HCT116 (cell line): Measurements from ENCODE around the gene LHCGR. TPM values are rescaled to one million over a fixed set of nuclear protein-coding genes. Genes with fewer than 3 reads are reported as not detected.

Source experiments
- ATAC-seq: fragments of 200-7000 bp; cut with Tn5 transposase; 2 replicates; pipeline ENCODE4 v1.9.1; 2020; ENCODE audit warnings: mild to moderate bottlenecking, moderate library complexity
- BruUV-seq: library from RNA; stranded (reverse); fragments of 400-500 nt; replicated peaks from 2 replicates; lab custom pipeline; 2021; lab: Mats Ljungman, UMichigan
- CTCF ChIA-PET: fragments of 300-600 bp; sonication (Branson Sonifier 250); formaldehyde crosslinking; loops from one replicate; lab custom pipeline; 2021; ENCODE audit warnings: antibody characterized with exemption; lab: Charles Lee
- POLR2A ChIA-PET: fragments of 300-600, 350-600 bp; sonication (Branson Sonifier 250); formaldehyde crosslinking; loops from one replicate; lab custom pipeline; 2021; ENCODE audit warnings: antibody characterized with exemption; lab: Charles Lee
- RAD21 ChIA-PET, 2 experiments: fragments of 300-600 bp; sonication (Branson Sonifier 250); formaldehyde crosslinking; loops; one replicate each; lab custom pipeline; 2023; ENCODE audit warnings: low total read pairs in 2 of 2; ENCODE audit not compliant: uncharacterized antibody in 2 of 2, unreplicated experiment in 2 of 2, low non-redundant PET in 1 of 2; lab: Charles Lee
- DNase-seq: peaks from one replicate; pipeline ENCODE4 v3.0.0-alpha.2; 2010; ENCODE audit warnings: low read depth, low spot score
- H2AFZ ChIP-seq: fragments of 200-600 bp; shearing (Covaris generic), sonication (generic); 2 replicates; pipeline ENCODE4 v1.6.1; 2017; ENCODE audit warnings: low read depth, mixed run types, mixed read lengths, antibody characterized with exemption, low read length; ENCODE audit not compliant: poor library complexity, severe bottlenecking
- H3K27ac ChIP-seq: 2 replicates; pipeline ENCODE4 v1.5.1; 2012; ENCODE audit warnings: low read depth, low read length
- H3K27me3 ChIP-seq: fragments of 200-600 bp; sonication (generic); 2 replicates; pipeline ENCODE4 v1.6.1; 2016; ENCODE audit warnings: mixed run types, low read length, mixed read lengths; ENCODE audit not compliant: insufficient read depth
- H3K36me3 ChIP-seq, 2 experiments: fragments of 200-500 bp in 1 of 2; fragments of 200-600 bp in 1 of 2; sonication (Bioruptor generic) in 1 of 2; sonication (generic) in 1 of 2; 2 replicates each; pipeline versions ENCODE4 v1.5.1 to v1.6.1; 2014 to 2016; ENCODE audit warnings: low read length in 2 of 2, inconsistent platforms in 1 of 2, mixed read lengths in 1 of 2, mixed run types in 1 of 2; ENCODE audit not compliant: insufficient read depth in 2 of 2, control insufficient read depth in 1 of 2
- H3K4me1 ChIP-seq, 2 experiments: fragments of 200-600 bp in 1 of 2; sonication (generic) in 1 of 2; 2 replicates each; pipeline versions ENCODE4 v1.5.1 to v1.6.1; 2012 to 2017; ENCODE audit warnings: low read length in 2 of 2, inconsistent platforms in 1 of 2, mild to moderate bottlenecking in 1 of 2, mixed read lengths in 1 of 2, mixed run types in 1 of 2, moderate library complexity in 1 of 2; ENCODE audit not compliant: insufficient read depth in 2 of 2, control insufficient read depth in 1 of 2
- H3K4me2 ChIP-seq: fragments of 200-600 bp; sonication (generic); 2 replicates; pipeline ENCODE4 v1.6.1; 2017; ENCODE audit warnings: mixed run types, low read length, mixed read lengths
- H3K4me3 ChIP-seq, 2 experiments: fragments of 200-600 bp in 1 of 2; sonication (generic) in 1 of 2; replicated peaks in 1 of 2; 2 replicates each; pipeline ENCODE4 v1.5.1; 2011 to 2016; ENCODE audit warnings: low read length in 2 of 2, control low read depth in 1 of 2, low read depth in 1 of 2, mild to moderate bottlenecking in 1 of 2, mixed read lengths in 1 of 2, mixed run types in 1 of 2
- H3K79me2 ChIP-seq: fragments of 200-600 bp; sonication (generic); 2 replicates; pipeline ENCODE4 v1.6.1; 2017; ENCODE audit warnings: mild to moderate bottlenecking, mixed run types, low read length, moderate library complexity, mixed read lengths; ENCODE audit not compliant: insufficient read depth
- H3K9ac ChIP-seq: fragments of 200-600 bp; sonication (generic); 2 replicates; pipeline ENCODE4 v1.6.1; 2016; ENCODE audit warnings: low read length, mixed read lengths
- H3K9me2 ChIP-seq: fragments of 200-600 bp; sonication (generic), shearing (Covaris generic); 2 replicates; pipeline ENCODE4 v1.6.1; 2017; ENCODE audit warnings: mixed run types, mild to moderate bottlenecking, moderate library complexity; ENCODE audit not compliant: insufficient read depth
- H3K9me3 ChIP-seq, 2 experiments: fragments of 200-500 bp in 1 of 2; fragments of 200-600 bp in 1 of 2; sonication (Bioruptor generic) in 1 of 2; sonication (generic) in 1 of 2; 2 replicates each; pipeline ENCODE4 v1.6.1; 2014 to 2017; ENCODE audit warnings: low read length in 2 of 2, mixed read lengths in 2 of 2, inconsistent platforms in 1 of 2, low read depth in 1 of 2, mild to moderate bottlenecking in 1 of 2, mixed run types in 1 of 2, moderate library complexity in 1 of 2; ENCODE audit not compliant: control insufficient read depth in 1 of 2, insufficient read depth in 1 of 2
- H4K20me1 ChIP-seq: fragments of 200-600 bp; sonication (generic), shearing (Covaris generic); 2 replicates; pipeline ENCODE4 v1.6.1; 2017; ENCODE audit warnings: mixed run types, mild to moderate bottlenecking, moderate library complexity; ENCODE audit not compliant: insufficient read depth
- ATF3 ChIP-seq: IDR thresholded peaks from 2 replicates; pipeline ENCODE4 v1.6.1; 2012
- CBX3 ChIP-seq: IDR thresholded peaks from 2 replicates; pipeline ENCODE4 v1.6.1; 2012; ENCODE audit warnings: low read depth
- CTCF ChIP-seq, 3 experiments: fragments of 200-600 bp in 1 of 3; sonication (generic) in 1 of 3; IDR thresholded peaks in 2 of 3; conservative IDR thresholded peaks in 1 of 3; 2 replicates each; pipeline ENCODE4 v1.5.1; 2012 to 2017; ENCODE audit warnings: low read depth in 2 of 3, low read length in 2 of 3, antibody characterized with exemption in 1 of 3, borderline replicate concordance in 1 of 3, control low read depth in 1 of 3, mild to moderate bottlenecking in 1 of 3, mixed read lengths in 1 of 3, mixed run types in 1 of 3, moderate library complexity in 1 of 3; ENCODE audit not compliant: insufficient read depth in 1 of 3
- EGR1 ChIP-seq: IDR thresholded peaks from 2 replicates; pipeline ENCODE4 v1.6.1; 2012; ENCODE audit warnings: low read depth
- ELF1 ChIP-seq: IDR thresholded peaks from 2 replicates; pipeline ENCODE4 v1.6.1; 2012; ENCODE audit warnings: low read depth, borderline replicate concordance
- EZH2 ChIP-seq: fragments of 200-600 bp; sonication (generic); IDR thresholded peaks from 2 replicates; pipeline ENCODE4 v1.6.1; 2017; ENCODE audit warnings: antibody characterized with exemption, mixed run types
- FOSL1 ChIP-seq: IDR thresholded peaks from 2 replicates; pipeline ENCODE4 v1.6.1; 2012; ENCODE audit warnings: low read depth
- JUND ChIP-seq: IDR thresholded peaks from 2 replicates; pipeline ENCODE4 v1.6.1; 2012
- MAX ChIP-seq: IDR thresholded peaks from 2 replicates; pipeline ENCODE4 v1.6.1; 2012
- SIN3A ChIP-seq: IDR thresholded peaks from 2 replicates; pipeline ENCODE4 v1.6.1; 2012; ENCODE audit warnings: low read depth
- SP1 ChIP-seq: IDR thresholded peaks from 2 replicates; pipeline ENCODE4 v1.6.1; 2012; ENCODE audit warnings: low read depth
- SRF ChIP-seq: IDR thresholded peaks from 2 replicates; pipeline ENCODE4 v1.6.1; 2012; ENCODE audit warnings: low read depth
- TCF7L2 ChIP-seq: IDR thresholded peaks from 2 replicates; pipeline ENCODE4 v1.7.0; 2011; ENCODE audit warnings: borderline replicate concordance, inconsistent platforms; ENCODE audit not compliant: insufficient read depth, insufficient read length; ENCODE audit errors: extremely low read depth
- YY1 ChIP-seq: IDR thresholded peaks from 2 replicates; pipeline ENCODE4 v1.6.1; 2011; ENCODE audit warnings: low read length, low read depth, moderate library complexity, mild to moderate bottlenecking; ENCODE audit not compliant: insufficient replicate concordance; ENCODE audit errors: extremely low read depth
- ZFX ChIP-seq: fragments of 450-650 bp; IDR thresholded peaks from 2 replicates; pipeline ENCODE4 v1.6.1; 2017
- ZNF274 ChIP-seq: fragments of 200-500 bp; sonication (Bioruptor generic); IDR thresholded peaks from 2 replicates; pipeline ENCODE4 v1.6.1; 2014; ENCODE audit warnings: mild to moderate bottlenecking, low read depth, low read length, inconsistent platforms
- intact Hi-C: fragments of 100-400 bp; cut with micrococcal nuclease; formaldehyde crosslinking; loops from 2 replicates; pipeline ENCODE4 v1.10.0; 2022
- total RNA-seq: library from RNA; stranded (reverse); gene quantifications from one replicate; pipeline ENCODE4 v1.2.1, GENCODE V29; 2021; ENCODE audit not compliant: unreplicated experiment

Gene LHCGR
- total RNA-seq, 1 experiment from 2014 or later, result not detected

- ATAC-seq (no peak), DNase-seq (no peak)
- intact Hi-C loops, result no loop called here
- ChIA-PET CTCF (no interaction called here), POLR2A (no interaction called here), RAD21 (no interaction called here)
- H3K27me3 ChIP-seq, result 0 out of 2 replicates have a peak, but pooled peaks cover 16% of the 10 kb centered on the region
- no peak overlapping the region for H3K9ac ChIP-seq
- H3K79me2 ChIP-seq, result no peaks in the 10 kb centered on the region
- H3K4me1 ChIP-seq, result no peaks in the 10 kb centered on the region
- H3K9me2 ChIP-seq, result no peaks in the 10 kb centered on the region
- no peaks in the 10 kb centered on the region for H3K9me3 ChIP-seq
- H3K4me2 ChIP-seq, result no peak overlapping the region
- TF ChIP-seq ZNF274, result no peak
- no peak for TF ChIP-seq YY1
- TF ChIP-seq, all 23 proteins: peak for 0
- H4K20me1 ChIP-seq, result no peaks in the 10 kb centered on the region
- no peak overlapping the region for H3K4me3 ChIP-seq
- no peak overlapping the region for H3K27ac ChIP-seq
- no peak overlapping the region for H2AFZ ChIP-seq
- BruUV-seq, result no TSS peak
- H3K36me3 ChIP-seq, result no peaks in the 10 kb centered on the region
Measured at GRCh38 chr2:48724278-48724677, 31.2 kb downstream of the LHCGR start.

- H3K9me3 ChIP-seq, result no peaks in the 10 kb centered on the region
- H3K27ac ChIP-seq, result no peak overlapping the region
- H3K4me2 ChIP-seq, result no peak overlapping the region
- ATAC-seq, result no peak
- H3K36me3 ChIP-seq, result no peaks in the 10 kb centered on the region
- H2AFZ ChIP-seq, result no peak overlapping the region
- H3K79me2 ChIP-seq, result no peaks in the 10 kb centered on the region
- H3K9ac ChIP-seq, result no peak overlapping the region
- no peaks in the 10 kb centered on the region for H3K9me2 ChIP-seq
- intact Hi-C loops, result no loop called here
- POLR2A ChIA-PET, result no interaction called here
- no TSS peak for BruUV-seq
- no peaks in the 10 kb centered on the region for H4K20me1 ChIP-seq
- TF ChIP-seq CTCF (IDR thresholded peaks at IDR 0.05 in 2 of 3, conservative IDR thresholded peaks at IDR 0.05 in 1 of 3; ENCODE audit: borderline replicate concordance in 1 of 3, insufficient read depth in 1 of 3, low read depth in 2 of 3, low read length in 2 of 3) (no peak), SRF (no peak), FOSL1 (no peak), TCF7L2 (no peak), MAX (no peak), YY1 (no peak), ATF3 (no peak), ZNF274 (no peak), CBX3 (no peak), SIN3A (no peak), ZFX (no peak), EZH2 (no peak), SP1 (no peak), EGR1 (no peak), ELF1 (no peak), JUND (no peak)
- TF ChIP-seq, all 23 proteins: peak for 0
- no peak for DNase-seq
- Histone ChIP-seq H3K27me3 (peaks cover 19% of the 10 kb centered on the region; the same call in 1 of the 2 replicates), H3K4me1 (no peaks in the 10 kb centered on the region), H3K4me3 (no peak overlapping the region)
- ChIA-PET CTCF (no interaction called here), RAD21 (no interaction called here)
Measured at GRCh38 chr2:48723129-48723528, 32.4 kb downstream of the LHCGR start.
